ENCODE measurements around the gene PADI2. TPM values are rescaled to one million over a fixed set of nuclear protein-coding genes. Genes with fewer than 3 reads are reported as not detected.

Gene PADI2
- total and polyA plus RNA-seq, 9 of the 15 experiments (the other 6 are each of a cell fraction or from before 2014, with no cell fraction given), result 0.01 to 0.11 (median 0.01) TPM; not detected in 5

GRCh38 chr1:17109892-17110554, 9.2 kb downstream of the PADI2 start:
- H3K9me3 ChIP-seq (replicated peaks; ENCODE audit: control insufficient read depth, insufficient read depth, low read depth, low read length), result no peaks in the 10 kb centered on the region
- ATAC-seq (no peak), FAIRE-seq (no peak), DNase-seq (ENCODE audit: extremely low read depth in 1 of 4, low spot score in 3 of 4) (no peak)
- no peak overlapping the region for H2AFZ ChIP-seq (ENCODE audit: low read depth, low read length)
- H3K9me1 ChIP-seq (ENCODE audit: control insufficient read depth, insufficient read depth, low read length), result no peaks in the 10 kb centered on the region
- whole genome bisulfite sequencing (ENCODE audit: insufficient coverage, low coverage, missing lambda C conversion rate), result 0% methylated on average over 5 of the region's 5 CpGs
- no peak overlapping the region for H3K4me3 ChIP-seq
- no TSS peak for BruUV-seq (replicated peaks)
- intact Hi-C loops (cut with micrococcal nuclease), result no loop called here
- in situ Hi-C loops (cut with MboI), result no loop called here
- H3K9ac ChIP-seq (ENCODE audit: insufficient read depth in 1 of 2, low read depth in 2 of 2, low read length in 2 of 2), result no peak overlapping the region
- peaks cover 6% of the 10 kb centered on the region; the same call in 1 of the 2 replicates for H4K20me1 ChIP-seq (replicated peaks; ENCODE audit: control insufficient read depth, insufficient read depth, low read length)
- H3K4me2 ChIP-seq (ENCODE audit: insufficient read depth, low read length), result no peak overlapping the region
- ChIA-PET POLR2A (no interaction called here), CTCF (ENCODE audit: low intra/inter-chr PET ratio) (no interaction called here)
- H3K27ac ChIP-seq (ENCODE audit: extremely low read depth, low read depth, low read length), result no peak overlapping the region
- no peaks in the 10 kb centered on the region for H3K79me2 ChIP-seq (ENCODE audit: control insufficient read depth, insufficient read depth, low read length)
- peaks cover 20 to 43% of the 10 kb centered on the region in 2 experiments for H3K27me3 ChIP-seq (ENCODE audit: control insufficient read depth in 2 of 2, insufficient read depth in 2 of 2, low read length in 2 of 2)
- H3K36me3 ChIP-seq (ENCODE audit: control insufficient read depth, insufficient read depth, low read length), result no peaks in the 10 kb centered on the region
- peaks cover 0 to 4% of the 10 kb centered on the region in 2 experiments; a peak in 1 of 5 replicates for H3K4me1 ChIP-seq (replicated peaks in 1 of 2; ENCODE audit: control insufficient read depth in 2 of 2, insufficient read depth in 2 of 2, low read length in 2 of 2)
- TF ChIP-seq SAFB2 (IDR thresholded peaks at IDR 0.05; ENCODE audit: borderline replicate concordance, low read depth, low read length, severe bottlenecking) (no peak), HDAC8 (tag; IDR thresholded peaks at IDR 0.05) (no peak), ZNF518B (CRISPR knock-in tag; IDR thresholded peaks at IDR 0.05) (no peak), ZNF165 (CRISPR knock-in tag; IDR thresholded peaks at IDR 0.05; ENCODE audit: borderline replicate concordance) (no peak), ARID2 (IDR thresholded peaks at IDR 0.05) (no peak), NR1H2 (CRISPR knock-in tag; IDR thresholded peaks at IDR 0.05) (no peak), ZNF449 (CRISPR knock-in tag; IDR thresholded peaks at IDR 0.05) (no peak), ESRRB (CRISPR knock-in tag; IDR thresholded peaks at IDR 0.05; ENCODE audit: borderline replicate concordance) (no peak), ZNF175 (CRISPR knock-in tag; IDR thresholded peaks at IDR 0.05; ENCODE audit: low read depth) (no peak), SMARCC2 (IDR thresholded peaks at IDR 0.05; ENCODE audit: low read depth) (no peak), HLTF (IDR thresholded peaks at IDR 0.05) (no peak), FOXK1 (CRISPR knock-in tag; IDR thresholded peaks at IDR 0.05; ENCODE audit: borderline replicate concordance) (no peak), UBTF (IDR thresholded peaks at IDR 0.05; ENCODE audit: borderline replicate concordance in 1 of 2, low read depth in 2 of 2, low read length in 2 of 2) (no peak), PCBP2 (IDR thresholded peaks at IDR 0.05; ENCODE audit: low read depth, low read length, poor library complexity, severe bottlenecking) (no peak)
